HG02840 (cell line): ENCODE results near the gene OR11H7.
"Not testable (repeated sequence)": the region's sequence is repeated elsewhere in the genome, so short reads cannot be mapped to it uniquely, and the experiment has no call there.

Experiments
- ATAC-seq: cut with Tn5 transposase; IDR thresholded peaks from one replicate; pipeline ENCODE4 v1.9.1; 2021; ENCODE audit warnings: mild to moderate bottlenecking, moderate library complexity, moderate number of reproducible peaks; ENCODE audit not compliant: unreplicated experiment, low FRiP score

The OR11H7 gene

DNA sequence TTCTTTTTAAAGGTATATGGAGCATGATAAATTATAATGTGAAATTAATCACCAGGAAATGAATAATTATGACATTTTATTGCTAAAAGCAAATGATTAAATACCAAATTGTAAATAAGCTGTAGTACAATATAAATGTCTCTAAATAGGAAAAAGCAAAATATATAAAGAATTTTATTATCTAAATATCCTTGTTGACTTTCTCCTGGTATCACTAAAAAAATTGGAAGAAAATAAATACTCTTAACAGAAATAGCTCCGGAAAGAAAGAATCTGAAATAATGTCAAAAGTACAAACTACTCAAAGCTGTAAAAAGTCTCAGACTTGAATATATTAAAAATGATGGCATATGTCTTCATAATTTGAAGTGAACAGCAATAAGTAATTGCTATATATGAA, at the start of gene OR11H7:
TSS of gene OR11H7 (plus strand) at position 301 of the 400 bp plus-strand sequence.
- no peak for ATAC-seq

DNA sequence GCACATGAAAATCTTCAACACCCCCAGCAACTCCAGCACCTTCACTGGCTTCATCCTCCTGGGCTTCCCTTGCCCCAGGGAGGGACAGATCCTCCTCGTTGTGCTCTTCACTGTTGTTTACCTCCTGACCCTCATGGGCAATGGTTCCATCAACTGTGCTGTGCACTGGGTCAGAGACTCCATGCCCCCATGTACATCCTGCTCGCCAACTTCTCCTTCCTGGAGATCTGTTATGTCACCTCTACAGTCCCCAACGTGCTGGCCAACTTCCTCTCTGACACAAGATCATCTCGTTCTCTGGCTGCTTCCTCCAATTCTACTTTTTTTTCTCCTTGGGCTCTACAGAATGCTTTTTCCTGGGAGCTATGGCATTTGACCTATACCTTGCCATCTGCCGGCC, 49.6 kb upstream of the OR11H7 start:
- no peak for ATAC-seq

DNA sequence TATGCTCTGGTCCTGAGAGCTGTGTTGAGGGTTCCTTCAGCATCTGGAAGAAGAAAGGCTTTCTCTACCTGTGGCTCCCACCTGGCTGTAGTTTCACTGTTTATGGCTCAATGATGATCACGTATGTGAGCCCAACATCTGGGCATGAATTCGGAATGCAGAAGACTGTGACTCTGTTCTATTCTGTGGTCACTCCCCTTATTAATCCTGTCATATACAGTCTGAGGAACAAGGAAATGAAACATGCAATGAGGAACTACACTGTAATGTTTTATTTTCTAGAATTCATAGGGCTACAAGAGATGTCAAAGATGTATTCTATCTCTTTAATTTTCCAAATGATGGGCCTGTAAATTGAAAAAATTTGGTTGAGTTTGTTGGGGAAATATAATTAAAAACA, 48.9 kb upstream of the OR11H7 start:
- ATAC-seq = no peak

DNA sequence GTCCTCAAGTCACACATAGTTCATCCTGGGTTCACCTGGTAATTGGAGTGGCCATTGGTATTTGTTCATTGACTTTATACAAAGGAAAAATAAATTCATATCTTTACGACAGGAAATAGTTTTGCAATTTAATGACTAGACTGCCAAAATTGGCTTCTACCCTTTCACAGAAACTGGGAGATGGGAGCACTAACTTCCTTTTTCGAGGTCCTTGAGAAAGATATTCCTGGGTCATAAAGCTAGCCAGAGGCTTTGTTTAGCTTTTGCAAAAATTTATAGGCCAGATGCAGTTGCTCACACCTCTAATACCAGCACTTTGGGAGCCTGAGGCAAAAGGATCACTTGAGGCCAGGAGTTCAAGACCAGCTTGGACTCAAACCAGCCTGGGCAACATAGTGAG, 48.3 kb upstream of the OR11H7 start:
- no peak for ATAC-seq

DNA sequence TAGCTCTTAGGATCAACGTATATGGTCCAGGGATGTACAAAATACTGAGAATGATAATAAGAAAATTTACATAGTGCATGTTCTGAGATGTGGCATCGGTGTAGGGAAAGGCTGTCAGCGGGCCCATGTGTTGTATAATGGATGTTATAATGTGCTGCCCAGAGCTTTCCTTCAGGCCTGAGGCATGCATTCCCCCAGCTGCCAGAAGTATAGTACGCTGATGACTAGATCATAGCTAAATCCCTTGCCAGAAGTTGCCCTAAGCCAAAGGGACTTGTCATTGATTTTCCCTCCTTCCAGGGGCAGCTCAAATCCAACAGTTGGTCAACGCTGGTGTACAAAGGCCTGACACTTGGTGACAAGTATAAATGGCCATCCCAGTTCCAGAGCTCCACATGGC, 44.6 kb upstream of the OR11H7 start:
- no peak for ATAC-seq

DNA sequence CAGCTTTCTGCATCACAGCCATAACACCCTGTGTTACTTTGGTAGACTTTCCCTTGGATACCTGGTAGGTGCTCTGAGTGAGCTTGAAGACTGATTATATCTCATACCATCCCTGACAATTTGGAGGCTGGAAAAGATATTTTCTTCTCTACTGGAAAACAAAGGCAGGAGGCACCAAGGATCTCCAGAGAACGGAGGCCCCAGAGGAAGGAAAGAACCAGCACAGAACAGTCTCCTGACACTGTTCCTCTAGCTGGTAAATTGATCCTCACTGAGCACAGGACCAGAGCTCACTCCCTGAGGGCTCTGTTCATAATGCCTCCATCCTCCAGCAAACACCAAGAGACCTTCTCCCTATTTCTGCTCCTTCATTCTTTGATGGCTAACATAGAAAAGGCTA, 38.2 kb upstream of the OR11H7 start, which contains the start of gene OR11G2:
TSS of gene OR11G2 (plus strand) at position 301 of the 400 bp plus-strand sequence. CDS start 6,542 bp downstream, outside the sequence.
- ATAC-seq = no peak

DNA sequence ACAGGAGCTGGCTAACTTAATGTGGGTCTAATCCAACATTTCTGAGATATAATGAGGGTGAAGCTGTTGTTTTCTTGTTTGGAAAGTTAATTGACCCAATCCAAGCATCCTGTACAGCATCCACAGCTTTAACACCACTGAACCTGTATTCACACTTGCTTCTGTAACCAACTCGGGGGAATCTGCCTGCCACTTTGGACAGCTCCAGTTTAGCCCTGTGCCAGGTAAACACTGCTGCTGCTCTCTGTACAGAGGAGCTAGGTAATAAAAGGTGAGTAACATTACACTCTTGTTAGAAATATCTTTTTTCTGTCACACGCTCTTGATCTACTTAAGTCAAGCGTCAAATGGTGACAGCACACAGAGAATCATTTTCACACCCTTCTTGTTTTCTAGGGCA, 37.4 kb upstream of the OR11H7 start:
- ATAC-seq = no peak

DNA sequence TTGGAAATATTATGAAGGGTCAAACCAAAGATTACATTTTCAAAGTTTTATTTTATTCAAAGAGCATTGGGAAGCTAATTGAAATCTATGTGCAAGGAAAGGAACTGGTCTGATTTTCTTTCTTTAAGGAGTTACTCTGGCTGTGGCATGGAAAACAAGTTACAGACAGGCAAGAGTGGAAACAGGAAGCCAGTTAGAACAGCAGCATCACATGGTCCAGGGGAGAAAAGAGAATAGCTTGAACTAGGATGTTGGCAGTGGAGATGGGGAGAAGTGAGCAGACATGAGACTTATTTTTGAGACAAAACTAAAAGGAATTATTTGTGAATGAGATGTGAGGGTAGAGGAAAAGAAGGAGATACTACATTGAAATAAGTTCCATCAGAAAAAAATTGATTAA, 34.7 kb upstream of the OR11H7 start:
- no peak for ATAC-seq

DNA sequence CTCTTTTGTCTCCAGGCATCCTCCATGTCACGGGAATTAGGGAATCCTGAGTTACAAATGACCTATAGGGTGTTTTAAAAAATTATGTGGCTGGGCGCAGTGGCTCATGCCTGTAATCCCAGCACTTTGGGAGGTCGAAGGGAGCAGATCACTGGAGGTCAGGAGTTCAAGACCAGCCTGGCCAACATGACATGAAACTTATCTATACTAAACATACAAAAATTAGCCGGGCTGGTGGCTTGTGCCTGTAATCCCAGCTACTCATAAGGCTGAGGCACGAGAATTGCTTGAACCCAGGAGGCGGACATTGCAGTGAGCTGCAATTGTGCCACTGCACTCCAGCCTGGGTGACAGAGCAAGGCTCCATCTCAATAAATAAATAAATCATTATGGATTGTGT, 33.6 kb upstream of the OR11H7 start:
- not testable (repeated sequence) for ATAC-seq

DNA sequence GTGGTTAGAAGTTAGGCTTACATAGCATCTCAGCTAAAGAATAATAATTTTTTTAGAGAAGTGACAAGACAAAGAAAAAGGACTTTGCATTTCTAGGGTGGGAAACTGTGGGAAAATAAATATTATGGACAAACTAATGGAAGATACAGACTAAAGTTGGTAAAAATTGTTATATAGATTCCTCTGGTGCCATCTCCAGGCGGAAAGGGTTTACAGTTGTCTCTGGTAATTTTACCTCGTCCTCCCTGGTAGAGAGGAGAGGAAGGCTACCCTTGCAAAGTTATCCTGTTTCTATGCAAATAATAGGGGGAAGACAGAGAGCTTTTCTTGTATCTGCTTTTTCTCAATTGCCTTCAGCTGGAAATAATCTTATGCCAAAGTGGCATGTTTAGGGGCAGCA, 32.9 kb upstream of the OR11H7 start:
- ATAC-seq = no peak

DNA sequence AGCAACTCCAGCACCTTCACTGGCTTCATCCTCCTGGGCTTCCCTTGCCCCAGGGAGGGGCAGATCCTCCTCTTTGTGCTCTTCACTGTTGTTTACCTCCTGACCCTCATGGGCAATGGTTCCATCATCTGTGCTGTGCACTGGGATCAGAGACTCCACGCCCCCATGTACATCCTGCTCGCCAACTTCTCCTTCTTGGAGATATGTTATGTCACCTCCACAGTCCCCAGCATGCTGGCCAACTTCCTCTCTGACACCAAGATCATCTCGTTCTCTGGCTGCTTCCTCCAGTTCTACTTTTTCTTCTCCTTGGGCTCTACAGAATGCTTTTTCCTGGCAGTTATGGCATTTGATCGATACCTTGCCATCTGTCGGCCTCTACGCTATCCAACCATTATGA, 31.3 kb upstream of the OR11H7 start:
- ATAC-seq = no peak

DNA sequence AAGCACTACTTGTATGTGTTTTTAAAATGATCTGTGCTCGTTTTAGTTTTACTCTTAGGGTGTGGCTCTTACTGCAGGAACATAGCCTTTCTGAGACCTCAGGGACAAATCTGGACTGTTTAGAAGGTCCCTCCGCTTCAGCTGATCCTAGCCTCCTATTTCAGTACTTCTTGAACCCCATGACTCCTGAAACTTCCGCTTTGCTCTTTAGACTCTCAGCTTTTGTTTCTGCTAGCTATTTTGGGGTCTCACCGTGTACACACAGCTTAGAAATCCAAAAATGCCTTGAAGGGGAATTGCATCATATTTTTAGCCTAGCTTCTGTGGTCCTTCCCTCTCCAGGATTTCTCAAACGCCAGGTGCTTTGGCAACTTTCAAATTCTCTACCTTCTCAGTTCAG, 29.8 kb upstream of the OR11H7 start:
- ATAC-seq = no peak

DNA sequence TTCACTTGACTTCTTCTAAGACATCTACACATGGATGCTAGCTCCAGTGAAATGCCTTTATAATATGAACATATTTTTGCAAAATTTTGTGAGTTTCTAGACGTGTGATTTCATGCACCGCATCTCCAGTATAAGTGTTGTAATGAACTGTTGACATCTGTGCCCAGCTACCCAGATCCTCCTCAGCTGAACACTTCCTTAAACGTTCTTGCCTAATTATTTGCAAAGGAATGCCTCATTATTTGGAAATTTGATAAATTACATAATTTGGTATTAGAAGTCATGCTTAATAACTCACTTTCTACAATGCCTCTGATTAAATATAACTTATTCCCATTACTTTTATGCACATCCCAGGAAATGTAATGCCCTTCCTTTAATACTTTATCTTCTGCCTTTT, 24.1 kb upstream of the OR11H7 start:
- ATAC-seq = no peak

DNA sequence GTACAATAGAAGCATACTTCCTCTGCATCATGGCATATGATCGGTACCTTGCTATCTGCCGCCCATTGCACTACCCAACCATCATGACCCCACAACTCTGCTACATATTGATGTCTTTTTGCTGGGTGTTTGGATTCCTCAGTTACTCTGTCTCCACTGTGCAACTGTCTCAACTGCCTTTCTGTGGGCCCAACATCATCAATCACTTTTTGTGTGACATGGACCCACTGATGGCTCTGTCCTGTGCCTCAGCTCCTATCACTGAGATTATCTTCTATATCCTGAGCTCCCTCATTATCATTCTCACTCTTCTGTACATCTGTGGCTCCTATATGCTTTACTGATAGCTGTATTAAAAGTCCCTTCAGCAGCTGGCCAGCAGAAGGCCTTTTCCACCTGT, 19.2 kb upstream of the OR11H7 start:
- no peak for ATAC-seq

DNA sequence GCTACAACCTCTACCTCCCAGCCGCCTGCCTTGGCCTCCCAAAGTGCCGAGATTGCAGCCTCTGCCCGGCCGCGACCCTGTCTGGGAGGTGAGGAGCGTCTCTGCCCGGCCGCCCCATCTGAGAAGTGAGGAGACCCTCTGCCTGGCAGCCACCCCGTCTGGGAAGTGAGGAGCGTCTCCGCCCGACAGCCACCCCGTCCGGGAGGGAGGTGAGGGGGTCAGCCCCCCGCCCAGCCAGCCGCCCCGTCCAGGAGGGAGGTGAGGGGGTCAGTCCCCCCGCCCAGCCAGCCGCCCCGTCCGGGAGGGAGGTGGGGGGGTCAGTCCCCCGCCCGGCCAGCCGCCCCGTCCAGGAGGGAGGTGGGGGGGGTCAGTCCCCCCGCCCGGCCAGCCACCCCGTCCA, 16.4 kb upstream of the OR11H7 start:
- not testable (repeated sequence) for ATAC-seq

DNA sequence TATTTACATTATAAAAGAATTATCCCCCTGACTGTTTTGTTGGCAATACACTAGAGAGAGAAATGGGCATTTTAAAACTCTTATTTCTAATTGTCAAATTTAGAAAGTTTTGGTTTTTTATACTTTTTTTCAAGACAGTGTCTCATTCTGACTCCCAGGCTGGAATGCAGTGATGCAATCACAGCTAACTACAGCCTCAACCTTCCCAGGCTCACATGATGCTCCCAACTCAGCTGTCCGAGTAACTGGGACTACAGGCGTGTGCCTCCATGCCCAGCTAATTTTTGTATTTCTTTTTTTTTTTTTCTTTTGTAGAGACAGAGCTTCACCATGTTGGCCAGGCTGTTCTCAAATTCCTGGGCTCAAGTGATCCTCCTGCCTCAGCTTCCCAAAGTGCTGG, 13.6 kb upstream of the OR11H7 start:
- no peak for ATAC-seq

DNA sequence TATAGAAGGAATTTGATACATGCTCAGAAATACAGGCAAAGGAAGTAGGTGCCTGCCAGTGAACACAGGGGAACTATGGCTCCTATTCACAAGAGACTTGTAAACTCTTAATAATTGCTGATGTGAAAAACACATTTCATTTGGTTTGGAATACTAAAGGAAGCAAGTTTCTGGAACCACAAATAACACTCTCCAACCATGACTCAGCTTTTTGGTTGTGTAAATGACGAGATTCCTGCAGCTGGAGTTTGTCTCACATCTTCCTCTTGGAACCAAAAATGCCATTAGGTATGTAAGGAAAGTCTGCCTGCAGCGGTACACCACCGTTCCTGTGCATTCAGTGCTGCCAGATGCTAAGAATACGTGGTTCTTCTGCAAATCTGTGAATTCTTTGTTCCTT, 9.7 kb upstream of the OR11H7 start:
- no peak for ATAC-seq

DNA sequence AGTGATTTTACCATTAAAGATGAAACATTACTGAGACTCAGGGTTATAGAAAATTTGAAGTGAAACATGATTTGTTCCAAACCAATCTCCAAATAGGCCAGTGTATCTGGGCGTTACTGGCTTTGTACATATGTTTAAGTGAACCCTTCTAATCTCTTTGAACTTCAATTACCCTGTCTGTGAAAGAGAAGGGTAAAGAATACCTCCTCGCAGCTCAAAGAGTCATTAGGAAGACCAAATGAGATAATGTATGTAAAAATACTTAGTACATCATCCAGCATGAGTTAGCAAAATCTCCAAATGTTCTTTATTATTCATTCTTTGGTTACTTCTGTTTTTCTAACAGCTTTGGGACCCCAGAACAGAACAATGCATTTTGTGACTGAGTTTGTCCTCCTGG, 5.4 kb upstream of the OR11H7 start, which contains the start of gene OR11H6:
TSS of gene OR11H6 (plus strand) at position 301 of the 400 bp plus-strand sequence. CDS start at position 301, 0 bp downstream.
- no peak for ATAC-seq

DNA sequence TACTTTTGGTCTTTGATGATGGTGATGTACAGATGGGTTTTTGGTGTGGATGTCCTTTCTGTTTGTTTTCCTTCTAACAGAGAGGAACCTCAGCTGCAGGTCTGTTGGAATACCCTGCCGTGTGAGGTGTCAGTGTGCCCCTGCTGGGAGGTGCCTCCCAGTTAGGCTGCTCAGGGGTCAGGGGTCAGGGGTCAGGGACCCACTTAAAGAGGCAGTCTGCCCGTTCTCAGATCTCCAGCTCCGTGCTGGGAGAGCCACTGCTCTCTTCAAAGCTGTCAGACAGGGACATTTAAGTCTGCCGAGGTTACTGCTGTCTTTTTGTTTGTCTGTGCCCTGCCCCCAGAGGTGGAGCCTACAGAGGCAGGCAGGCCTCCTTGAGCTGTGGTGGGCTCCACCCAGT, 6.6 kb downstream of the OR11H7 start:
- ATAC-seq = not testable (repeated sequence)

DNA sequence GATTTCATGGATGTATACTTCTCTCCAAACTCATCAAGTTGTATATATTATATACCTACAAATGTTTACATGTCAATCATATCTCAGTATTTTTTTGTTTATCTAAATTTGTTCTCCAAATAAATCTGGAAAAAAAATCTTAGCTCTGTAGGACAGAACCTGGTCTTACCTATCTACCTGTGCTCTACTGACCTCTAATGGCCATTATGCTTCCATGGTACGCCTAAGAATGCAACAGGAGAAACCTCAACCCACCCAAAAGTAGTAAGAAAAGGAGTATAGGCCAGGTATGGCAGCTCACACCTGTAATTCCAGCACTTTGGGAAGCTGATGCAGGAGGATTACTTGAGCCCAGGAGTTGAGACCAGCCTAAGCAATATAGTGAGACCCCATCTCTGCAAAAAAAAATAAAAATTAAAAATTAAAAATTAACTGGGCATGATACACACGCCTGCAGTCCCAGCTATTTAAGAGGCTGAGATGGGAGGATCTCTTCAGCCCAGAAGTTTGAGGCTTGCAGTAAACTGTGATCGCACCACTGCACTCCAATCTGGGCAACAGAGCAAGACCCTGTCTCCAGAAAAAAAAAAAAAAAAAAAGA, 19.0 kb downstream of the OR11H7 start:
- no peak for ATAC-seq

DNA sequence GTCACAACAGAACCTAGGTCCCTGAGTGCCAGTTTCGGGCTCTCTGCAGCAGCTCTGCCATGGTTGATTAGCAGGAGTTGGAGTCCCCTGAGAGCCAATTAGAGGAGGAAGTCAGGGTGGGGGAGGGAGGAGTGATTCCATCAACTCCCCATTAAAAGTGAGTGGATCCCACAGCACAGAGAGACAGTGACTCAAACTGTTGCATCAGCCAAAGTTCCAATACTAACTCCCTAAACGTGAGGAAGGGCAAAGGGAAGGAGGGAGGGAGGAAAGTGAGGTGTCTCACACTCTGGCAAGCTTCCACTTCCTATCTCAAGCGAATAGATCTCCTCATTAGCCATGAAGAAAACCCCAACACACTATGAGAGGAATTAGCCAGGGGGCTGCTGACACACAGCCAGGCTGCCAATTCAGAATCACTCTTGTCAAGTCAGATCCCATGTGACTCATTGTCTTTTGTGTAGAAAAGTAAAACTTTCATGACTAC, 33.9 kb downstream of the OR11H7 start:
- ATAC-seq = no peak

DNA sequence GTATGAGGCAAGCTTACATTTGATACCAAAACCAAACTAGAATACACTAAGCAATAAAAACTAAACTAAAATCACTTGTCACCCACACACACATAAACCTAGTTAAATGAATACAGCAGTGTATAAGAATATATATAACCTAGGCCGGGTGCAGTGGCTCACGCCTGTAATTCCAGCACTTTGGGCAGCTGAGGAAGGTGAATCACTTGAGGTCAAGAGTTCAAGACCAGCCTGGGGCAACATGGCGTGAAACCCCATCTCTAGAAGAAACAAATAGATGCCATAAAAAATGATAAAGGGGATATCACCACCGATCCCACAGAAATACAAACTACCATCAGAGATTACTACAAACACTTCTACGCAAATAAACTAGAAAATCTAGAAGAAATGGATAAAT, 35.6 kb downstream of the OR11H7 start:
- ATAC-seq = not testable (repeated sequence)

DNA sequence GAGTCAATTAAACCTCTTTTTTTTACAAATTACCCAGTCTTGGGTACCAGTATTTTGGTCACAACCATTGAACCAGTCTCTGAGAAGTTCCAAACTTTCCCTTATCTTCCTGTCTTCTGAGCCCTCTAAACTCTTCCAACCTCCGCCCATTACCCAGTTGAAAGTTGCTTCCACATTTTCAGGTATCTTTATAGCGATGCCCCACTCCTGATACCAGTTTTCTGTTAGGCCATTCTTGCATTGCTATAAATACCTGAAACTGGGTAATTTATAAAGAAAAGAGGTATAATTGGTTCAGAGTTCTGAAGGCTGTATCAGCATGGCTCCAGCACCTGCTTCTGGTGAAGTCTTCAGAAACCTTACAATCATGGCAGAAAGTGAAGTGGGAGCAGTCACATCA, 45.3 kb downstream of the OR11H7 start:
- no peak for ATAC-seq
